IMR-90 (cell line): ENCODE data around the gene ANO9. TPM values are rescaled to one million over a fixed set of nuclear protein-coding genes. Genes with fewer than 3 reads are reported as not detected.

ENCODE experiments used
- ATAC-seq: fragments of 200-7000 bp; cut with Tn5 transposase; 2 replicates; pipeline ENCODE4 v1.9.1; 2020; ENCODE audit warnings: low read depth, mild to moderate bottlenecking, moderate library complexity
- BruUV-seq: library from RNA; stranded (reverse); fragments of 400-500 nt; replicated peaks from 2 replicates; lab custom pipeline; 2021; lab: Mats Ljungman, UMichigan
- CTCF ChIA-PET: fragments of 300-600 bp; formaldehyde crosslinking; extraction: SDS; loops from one replicate; lab custom pipeline; 2021; ENCODE audit warnings: antibody characterized with exemption; lab: Yijun Ruan, JAX
- POLR2A ChIA-PET: fragments of 300-600 bp; sonication (Branson Sonifier 250); formaldehyde crosslinking; loops from one replicate; lab custom pipeline; 2022; ENCODE audit warnings: antibody characterized with exemption; ENCODE audit not compliant: unreplicated experiment; lab: Charles Lee
- DNase-seq: peaks from one replicate; pipeline ENCODE4 v3.0.0; 2013
- H2AFZ ChIP-seq: replicated peaks from 2 replicates; pipeline ENCODE3; 2013; ENCODE audit warnings: low read length, mild to moderate bottlenecking; ENCODE audit not compliant: poor library complexity
- H2AK5ac ChIP-seq: 2 replicates; pipeline ENCODE4 v1.6.1; 2013; ENCODE audit warnings: low read depth, low read length, inconsistent platforms
- H2AK9ac ChIP-seq: replicated peaks from 2 replicates; pipeline ENCODE3; 2013; ENCODE audit warnings: mild to moderate bottlenecking, low read depth, low read length, moderate library complexity; ENCODE audit not compliant: poor library complexity
- H2BK120ac ChIP-seq: 2 replicates; pipeline ENCODE4 v1.6.1; 2013; ENCODE audit warnings: low read depth, low read length, inconsistent platforms
- H2BK15ac ChIP-seq: 3 replicates; pipeline ENCODE4 v1.6.1; 2013; ENCODE audit warnings: low read depth, low read length, inconsistent platforms
- H2BK20ac ChIP-seq: 2 replicates; pipeline ENCODE4 v1.6.1; 2013; ENCODE audit warnings: low read depth, mild to moderate bottlenecking, inconsistent platforms, low read length, moderate library complexity
- H2BK5ac ChIP-seq: 2 replicates; pipeline ENCODE4 v1.6.1; 2013; ENCODE audit warnings: mild to moderate bottlenecking, low read depth, low read length, inconsistent platforms; ENCODE audit not compliant: poor library complexity, severe bottlenecking
- H3K14ac ChIP-seq: replicated peaks from 2 replicates; pipeline ENCODE4 v1.6.1; 2013; ENCODE audit warnings: low read depth, low read length, inconsistent platforms
- H3K18ac ChIP-seq: 2 replicates; pipeline ENCODE4 v1.6.1; 2013; ENCODE audit warnings: low read depth, low read length, control low read depth
- H3K23ac ChIP-seq: 2 replicates; pipeline ENCODE4 v1.6.1; 2013; ENCODE audit warnings: low read depth, low read length, inconsistent platforms
- H3K27ac ChIP-seq: 2 replicates; pipeline ENCODE4 v1.5.1; 2013; ENCODE audit warnings: mild to moderate bottlenecking, control low read depth, low read length; ENCODE audit not compliant: insufficient read depth
- H3K27me3 ChIP-seq: 2 replicates; pipeline ENCODE4 v1.6.1; 2013; ENCODE audit warnings: low read length; ENCODE audit not compliant: control insufficient read depth, insufficient read depth
- H3K36me3 ChIP-seq: 2 replicates; pipeline ENCODE4 v1.6.1; 2013; ENCODE audit warnings: low read length, mixed read lengths; ENCODE audit not compliant: control insufficient read depth, insufficient read depth
- H3K4ac ChIP-seq: 2 replicates; pipeline ENCODE4 v1.6.1; 2013; ENCODE audit warnings: low read depth, low read length, inconsistent platforms
- H3K4me1 ChIP-seq: 2 replicates; pipeline ENCODE4 v1.6.1; 2013; ENCODE audit warnings: low read length, mixed read lengths; ENCODE audit not compliant: control insufficient read depth, insufficient read depth
- H3K4me2 ChIP-seq: 2 replicates; pipeline ENCODE4 v1.6.1; 2013; ENCODE audit warnings: low read depth, mild to moderate bottlenecking, control low read depth, low read length, moderate library complexity
- H3K4me3 ChIP-seq: 2 replicates; pipeline ENCODE4 v1.5.1; 2013; ENCODE audit warnings: low read depth, mild to moderate bottlenecking, control low read depth, low read length, moderate library complexity; ENCODE audit not compliant: insufficient read depth
- H3K56ac ChIP-seq: 2 replicates; pipeline ENCODE4 v1.6.1; 2013; ENCODE audit warnings: low read length, inconsistent platforms; ENCODE audit not compliant: insufficient read depth; ENCODE audit errors: extremely low read depth
- H3K79me1 ChIP-seq, 2 experiments: 2 replicates each; pipeline ENCODE4 v1.6.1; 2013; ENCODE audit warnings: low read length in 2 of 2, inconsistent platforms in 1 of 2, low read depth in 1 of 2
- H3K9ac ChIP-seq: 2 replicates; pipeline ENCODE4 v1.6.1; 2013; ENCODE audit warnings: low read depth, low read length, control low read depth
- H3K9me1 ChIP-seq: 2 replicates; pipeline ENCODE4 v1.6.1; 2013; ENCODE audit warnings: low read length, inconsistent platforms; ENCODE audit not compliant: insufficient read depth
- H3K9me3 ChIP-seq: 2 replicates; pipeline ENCODE4 v1.6.1; 2013; ENCODE audit warnings: low read length; ENCODE audit not compliant: control insufficient read depth, insufficient read depth
- H4K20me1 ChIP-seq: 2 replicates; pipeline ENCODE4 v1.6.1; 2013; ENCODE audit warnings: low read length, inconsistent platforms; ENCODE audit not compliant: insufficient read depth
- H4K5ac ChIP-seq: 2 replicates; pipeline ENCODE4 v1.6.1; 2013; ENCODE audit warnings: mild to moderate bottlenecking, low read depth, low read length, control low read depth
- H4K8ac ChIP-seq, 2 experiments: 2 replicates each; pipeline ENCODE4 v1.6.1; 2013; ENCODE audit warnings: low read depth in 2 of 2, low read length in 2 of 2, control low read depth in 1 of 2, inconsistent platforms in 1 of 2
- H4K91ac ChIP-seq: 2 replicates; pipeline ENCODE4 v1.6.1; 2013; ENCODE audit warnings: low read depth, low read length, inconsistent platforms; ENCODE audit not compliant: insufficient read depth
- FOS ChIP-seq: fragments of 150-350 bp; IDR thresholded peaks from 2 replicates; pipeline ENCODE4 v1.6.1; 2016; ENCODE audit warnings: low read depth, low read length
- MAFK ChIP-seq: IDR thresholded peaks from 2 replicates; pipeline ENCODE4 v1.6.1; 2012; ENCODE audit warnings: low read depth, low read length, improper control_type of control experiment
- MAZ ChIP-seq: IDR thresholded peaks from 2 replicates; pipeline ENCODE4 v1.6.1; 2012; ENCODE audit warnings: low read depth, mild to moderate bottlenecking, low read length, improper control_type of control experiment, moderate library complexity, borderline replicate concordance
- RAD21 ChIP-seq: IDR thresholded peaks from 2 replicates; pipeline ENCODE4 v1.6.1; 2012; ENCODE audit warnings: low read length, improper control_type of control experiment
- SMC3 ChIP-seq: fragments of 150-350 bp; IDR thresholded peaks from 2 replicates; pipeline ENCODE4 v1.6.1; 2016; ENCODE audit warnings: low read depth, mild to moderate bottlenecking, antibody characterized with exemption, low read length, moderate library complexity
- WGBS, 2 experiments: methylation state at CpG; one replicate each; pipeline versions ENCODE4 v1.1.5 to v1.1.7; 2013; ENCODE audit warnings: missing lambda C conversion rate in 2 of 2; ENCODE audit not compliant: insufficient read length in 1 of 2; ENCODE audit errors: extremely low coverage in 2 of 2; 5-methylcytosine and 5-hydroxymethylcytosine counted together
- dilution Hi-C: fragments of 300-500 bp; cut with HindIII; formaldehyde crosslinking; loops from one replicate; pipeline ENCODE4 v1.14.3; 2018; ENCODE audit warnings: low sequenced_read_pairs; ENCODE audit not compliant: unreplicated experiment
- in situ Hi-C: fragments of 300-500 bp; cut with MboI; formaldehyde crosslinking; loops from 3 replicates; pipeline ENCODE4 v1.14.3; 2019; ENCODE audit warnings: low sequenced_read_pairs, inconsistent platforms, mixed read lengths
- intact Hi-C: fragments of 100-400 bp; cut with micrococcal nuclease; formaldehyde crosslinking; loops from 2 replicates; pipeline ENCODE4 v1.10.0; 2022
- polyA plus RNA-seq, 3 experiments: library from polyadenylated mRNA; depleted of rRNA; stranded (reverse); fragments of >200 nt; gene quantifications; 2 replicates each; pipeline ENCODE4 v1.2.3, GENCODE V29; 2012; ENCODE audit warnings: low replicate concordance in 1 of 3
- total RNA-seq: library from RNA; depleted of rRNA; stranded (reverse); fragments of >200 nt; gene quantifications from 2 replicates; pipeline ENCODE4 v1.2.3, GENCODE V29; 2012
- TF ChIP-seq, protein P1 (sequence below): fragments of 150-350 bp; IDR thresholded peaks from 2 replicates; pipeline ENCODE4 v1.6.1; 2017; ENCODE audit warnings: mild to moderate bottlenecking, antibody characterized with exemption, low read length, low read depth
- TF ChIP-seq, protein P2 (sequence below): conservative IDR thresholded peaks from 2 replicates; pipeline ENCODE4 v1.5.1; 2012; ENCODE audit warnings: mild to moderate bottlenecking, low read depth, low read length, improper control_type of control experiment

Gene ANO9
- total and polyA plus RNA-seq, 2 of the 4 experiments (the other 2 are of a cell fraction): not detected

DNA sequence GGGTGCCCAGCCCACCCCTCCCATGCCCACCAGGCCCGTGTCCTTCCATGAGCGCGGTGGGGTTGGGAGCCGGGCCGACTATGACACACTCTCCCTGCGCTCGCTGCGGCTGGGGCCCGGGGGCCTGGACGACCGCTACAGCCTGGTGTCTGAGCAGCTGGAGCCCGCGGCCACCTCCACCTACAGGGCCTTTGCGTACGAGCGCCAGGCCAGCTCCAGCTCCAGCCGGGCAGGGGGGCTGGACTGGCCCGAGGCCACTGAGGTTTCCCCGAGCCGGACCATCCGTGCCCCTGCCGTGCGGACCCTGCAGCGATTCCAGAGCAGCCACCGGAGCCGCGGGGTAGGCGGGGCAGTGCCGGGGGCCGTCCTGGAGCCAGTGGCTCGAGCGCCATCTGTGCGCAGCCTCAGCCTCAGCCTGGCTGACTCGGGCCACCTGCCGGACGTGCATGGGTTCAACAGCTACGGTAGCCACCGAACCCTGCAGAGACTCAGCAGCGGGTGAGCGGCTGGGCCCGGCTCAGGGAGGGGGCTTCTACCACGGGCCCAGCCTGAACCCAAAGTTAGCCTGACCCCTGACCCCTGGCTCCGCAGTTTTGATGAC is 44.8 kb downstream of the ANO9 start:
- H3K4me3 ChIP-seq: peak overlapping the region; percentile 38
- no peak overlapping the region for H2AK5ac ChIP-seq
- H2AK9ac ChIP-seq: peak overlapping the region; percentile 28
- H2BK15ac ChIP-seq: no peak overlapping the region
- POLR2A ChIA-PET: no interaction called here
- H3K56ac ChIP-seq: no peak overlapping the region
- no peak overlapping the region for H3K23ac ChIP-seq
- H4K91ac ChIP-seq: no peak overlapping the region
- peaks cover 5% of the 10 kb centered on the region; the same call in 1 of the 2 replicates for H3K9me3 ChIP-seq
- no peak overlapping the region for H3K27ac ChIP-seq
- intact Hi-C loops: no loop called here
- no peak overlapping the region for H3K4ac ChIP-seq
- no peak overlapping the region for H3K9ac ChIP-seq
- 54% methylated on average over 31 of the region's 43 CpGs; no CpG with 5 or more reads in 1 of the 2 experiments for WGBS, 2 experiments
- H3K4me1 ChIP-seq: peaks cover 22% of the 10 kb centered on the region
- DNase-seq: peak; percentile 36
- peaks cover 6% of the 10 kb centered on the region for H3K9me1 ChIP-seq
- CTCF ChIA-PET: no interaction called here
- H3K4me2 ChIP-seq: peak overlapping the region; percentile 81
- ATAC-seq: peak; percentile 24; the same call in 1 of the 2 replicates
- peak overlapping the region; percentile 36; the same call in 1 of the 2 replicates for H4K5ac ChIP-seq
- H3K36me3 ChIP-seq: no peaks in the 10 kb centered on the region
- no peak overlapping the region for H2BK120ac ChIP-seq
- H3K18ac ChIP-seq: no peak overlapping the region
- H3K79me1 ChIP-seq: peaks cover 0 to 4% of the 10 kb centered on the region in 2 experiments; a peak in 1 of 4 replicates
- H2BK20ac ChIP-seq: no peak overlapping the region
- dilution Hi-C loops: no loop called here
- peaks cover 13% of the 10 kb centered on the region for H3K27me3 ChIP-seq
- peak overlapping the region in 1 of 2 experiments; percentile 23; a peak in 1 of 4 replicates for H4K8ac ChIP-seq
- H4K20me1 ChIP-seq: no peaks in the 10 kb centered on the region
- BruUV-seq: no TSS peak
- no peak overlapping the region for H3K14ac ChIP-seq
- no peak overlapping the region for H2BK5ac ChIP-seq
- in situ Hi-C loops: no loop called here
- peak overlapping the region; percentile 79 for H2AFZ ChIP-seq
- 0 out of 2 replicates have a peak, but pooled peaks have one; percentile 10 for TF ChIP-seq MAZ
- TF ChIP-seq RAD21: peak; percentile 48
- peak; percentile 32 for TF ChIP-seq SMC3
- TF ChIP-seq, protein P1, sequence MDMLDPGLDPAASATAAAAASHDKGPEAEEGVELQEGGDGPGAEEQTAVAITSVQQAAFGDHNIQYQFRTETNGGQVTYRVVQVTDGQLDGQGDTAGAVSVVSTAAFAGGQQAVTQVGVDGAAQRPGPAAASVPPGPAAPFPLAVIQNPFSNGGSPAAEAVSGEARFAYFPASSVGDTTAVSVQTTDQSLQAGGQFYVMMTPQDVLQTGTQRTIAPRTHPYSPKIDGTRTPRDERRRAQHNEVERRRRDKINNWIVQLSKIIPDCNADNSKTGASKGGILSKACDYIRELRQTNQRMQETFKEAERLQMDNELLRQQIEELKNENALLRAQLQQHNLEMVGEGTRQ: no peak
- TF ChIP-seq MAFK: no peak
- TF ChIP-seq, protein P2, sequence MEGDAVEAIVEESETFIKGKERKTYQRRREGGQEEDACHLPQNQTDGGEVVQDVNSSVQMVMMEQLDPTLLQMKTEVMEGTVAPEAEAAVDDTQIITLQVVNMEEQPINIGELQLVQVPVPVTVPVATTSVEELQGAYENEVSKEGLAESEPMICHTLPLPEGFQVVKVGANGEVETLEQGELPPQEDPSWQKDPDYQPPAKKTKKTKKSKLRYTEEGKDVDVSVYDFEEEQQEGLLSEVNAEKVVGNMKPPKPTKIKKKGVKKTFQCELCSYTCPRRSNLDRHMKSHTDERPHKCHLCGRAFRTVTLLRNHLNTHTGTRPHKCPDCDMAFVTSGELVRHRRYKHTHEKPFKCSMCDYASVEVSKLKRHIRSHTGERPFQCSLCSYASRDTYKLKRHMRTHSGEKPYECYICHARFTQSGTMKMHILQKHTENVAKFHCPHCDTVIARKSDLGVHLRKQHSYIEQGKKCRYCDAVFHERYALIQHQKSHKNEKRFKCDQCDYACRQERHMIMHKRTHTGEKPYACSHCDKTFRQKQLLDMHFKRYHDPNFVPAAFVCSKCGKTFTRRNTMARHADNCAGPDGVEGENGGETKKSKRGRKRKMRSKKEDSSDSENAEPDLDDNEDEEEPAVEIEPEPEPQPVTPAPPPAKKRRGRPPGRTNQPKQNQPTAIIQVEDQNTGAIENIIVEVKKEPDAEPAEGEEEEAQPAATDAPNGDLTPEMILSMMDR: peak; percentile 54
- TF ChIP-seq FOS: no peak
